Gastroesophageal sphincter (tissue), 3 donors: ENCODE results near the gene TBL2.
A peak's percentile ranks its signal among the peaks of the same experiment; 100 is the strongest.

Source experiments
- CTCF ChIP-seq, 4 experiments: fragments of 200-600 bp in 2 of 4; fragments of 450-650 bp in 2 of 4; sonication (generic) in 1 of 4; IDR thresholded peaks; one replicate each; pipeline ENCODE4 v1.5.1; 2017 to 2019; ENCODE audit warnings: antibody characterized with exemption in 4 of 4, mild to moderate bottlenecking in 2 of 4, moderate library complexity in 2 of 4
- EP300 ChIP-seq: sonication (generic); formaldehyde crosslinking; IDR thresholded peaks from one replicate; pipeline ENCODE4 v1.6.1; 2017; ENCODE audit warnings: antibody characterized with exemption, mild to moderate bottlenecking
- POLR2A ChIP-seq, 2 donors: fragments of 450-650 bp; IDR thresholded peaks; one replicate each; pipeline ENCODE4 v1.6.1; 2017; ENCODE audit warnings: antibody characterized with exemption in 2 of 2, mild to moderate bottlenecking in 2 of 2, moderate library complexity in 1 of 2
- POLR2AphosphoS5 ChIP-seq: sonication (generic); formaldehyde crosslinking; IDR thresholded peaks from one replicate; pipeline ENCODE4 v1.6.1; 2017; ENCODE audit warnings: antibody characterized with exemption

DNA sequence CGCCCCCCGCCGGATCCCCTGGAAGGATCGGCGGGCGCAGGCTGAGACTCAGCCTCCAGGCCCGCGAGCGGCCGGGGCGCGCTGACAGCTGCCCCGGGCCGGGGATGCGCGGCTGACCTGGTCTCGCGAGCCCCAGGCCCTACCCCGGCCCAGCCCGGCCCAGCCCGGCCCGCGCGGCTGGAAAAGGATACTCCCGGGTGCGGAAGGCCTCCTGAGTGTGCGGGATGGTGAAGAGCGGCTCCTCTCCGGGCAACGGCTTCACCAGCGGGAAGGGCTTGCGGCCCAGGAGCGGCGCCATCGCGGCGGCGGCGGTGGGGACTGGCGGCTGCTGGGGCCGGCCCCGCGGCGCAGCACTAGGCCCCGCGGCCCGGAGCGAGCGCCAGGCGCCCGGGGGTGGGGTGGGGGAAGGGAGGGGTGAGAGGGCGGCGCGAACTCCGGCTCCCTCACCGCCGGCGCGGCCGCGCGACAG lies 56.7 kb downstream of the TBL2 start:
- TF ChIP-seq CTCF (IDR thresholded peaks at IDR 0.05): no peak
- TF ChIP-seq POLR2A (IDR thresholded peaks at IDR 0.05): peak; percentile 32 to 50
- TF ChIP-seq POLR2AphosphoS5: no peak
- TF ChIP-seq EP300: no peak
